Hepatocyte (in vitro differentiated cells): Measurements from ENCODE around the gene VSIR.

Source experiments
- EZH2 ChIP-seq: fragments of 200-600 bp; sonication (generic); IDR thresholded peaks from 2 replicates; pipeline ENCODE4 v1.6.1; 2016; ENCODE audit warnings: antibody characterized with exemption, mild to moderate bottlenecking, borderline replicate concordance
- EZH2phosphoT487 ChIP-seq: fragments of 200-600 bp; sonication (generic); IDR thresholded peaks from one replicate; pipeline ENCODE4 v1.6.1; 2018; ENCODE audit warnings: antibody characterized with exemption, mild to moderate bottlenecking, low read depth, moderate library complexity; ENCODE audit not compliant: unreplicated experiment, severe bottlenecking
- TF ChIP-seq, protein P1 (sequence below): fragments of 200-600 bp; sonication (generic); IDR thresholded peaks from 2 replicates; pipeline ENCODE4 v1.5.1; 2016; ENCODE audit warnings: antibody characterized with exemption, mild to moderate bottlenecking; ENCODE audit not compliant: poor library complexity

GRCh38 chr10:71749396-71749795, 23.9 kb downstream of the VSIR start:
- TF ChIP-seq, protein P1, sequence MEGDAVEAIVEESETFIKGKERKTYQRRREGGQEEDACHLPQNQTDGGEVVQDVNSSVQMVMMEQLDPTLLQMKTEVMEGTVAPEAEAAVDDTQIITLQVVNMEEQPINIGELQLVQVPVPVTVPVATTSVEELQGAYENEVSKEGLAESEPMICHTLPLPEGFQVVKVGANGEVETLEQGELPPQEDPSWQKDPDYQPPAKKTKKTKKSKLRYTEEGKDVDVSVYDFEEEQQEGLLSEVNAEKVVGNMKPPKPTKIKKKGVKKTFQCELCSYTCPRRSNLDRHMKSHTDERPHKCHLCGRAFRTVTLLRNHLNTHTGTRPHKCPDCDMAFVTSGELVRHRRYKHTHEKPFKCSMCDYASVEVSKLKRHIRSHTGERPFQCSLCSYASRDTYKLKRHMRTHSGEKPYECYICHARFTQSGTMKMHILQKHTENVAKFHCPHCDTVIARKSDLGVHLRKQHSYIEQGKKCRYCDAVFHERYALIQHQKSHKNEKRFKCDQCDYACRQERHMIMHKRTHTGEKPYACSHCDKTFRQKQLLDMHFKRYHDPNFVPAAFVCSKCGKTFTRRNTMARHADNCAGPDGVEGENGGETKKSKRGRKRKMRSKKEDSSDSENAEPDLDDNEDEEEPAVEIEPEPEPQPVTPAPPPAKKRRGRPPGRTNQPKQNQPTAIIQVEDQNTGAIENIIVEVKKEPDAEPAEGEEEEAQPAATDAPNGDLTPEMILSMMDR, result no peak
- TF ChIP-seq EZH2 (no peak), EZH2phosphoT487 (no peak)
